Mammary epithelial cell (primary cell): ENCODE data around the gene ARG2.

Experiments
- CTCF ChIP-seq, 2 donors: IDR thresholded peaks in 1 of 2; conservative IDR thresholded peaks in 1 of 2; 2 replicates each; pipeline ENCODE4 v1.5.1; 2011 to 2012; ENCODE audit warnings: inconsistent platforms in 2 of 2, low read length in 2 of 2, mild to moderate bottlenecking in 2 of 2, control low read depth in 1 of 2, low read depth in 1 of 2; ENCODE audit not compliant: insufficient read depth in 1 of 2; ENCODE audit errors: extremely low read depth in 1 of 2
- EZH2 ChIP-seq: IDR thresholded peaks from 2 replicates; pipeline ENCODE4 v1.6.1; 2012; ENCODE audit warnings: low read length, inconsistent platforms, borderline replicate concordance

- no peak for TF ChIP-seq CTCF (conservative IDR thresholded peaks at IDR 0.05 in 1 of 2, IDR thresholded peaks at IDR 0.05 in 1 of 2; ENCODE audit: extremely low read depth in 1 of 2, insufficient read depth in 1 of 2, low read depth in 1 of 2, low read length in 2 of 2)
- no peak for TF ChIP-seq EZH2
Observed at GRCh38 chr14:67589204-67589770, 30.4 kb upstream of the ARG2 start.
